Colonic mucosa (tissue), 4 donors: ENCODE results near the gene EVA1B. TPM values are rescaled to one million over a fixed set of nuclear protein-coding genes. Genes with fewer than 3 reads are reported as not detected.

Experiments
- DNase-seq: peaks from one replicate; pipeline ENCODE4 v3.0.0-alpha.2; 2020
- H3K27ac ChIP-seq: fragments of 200-600 bp; one replicate; pipeline ENCODE4 v1.8.0; 2021
- H3K27me3 ChIP-seq: fragments of 200-600 bp; one replicate; pipeline ENCODE4 v1.8.0; 2021
- H3K36me3 ChIP-seq: fragments of 200-600 bp; one replicate; pipeline ENCODE4 v1.8.0; 2021
- H3K4me1 ChIP-seq: fragments of 200-600 bp; one replicate; pipeline ENCODE4 v1.8.0; 2021; ENCODE audit warnings: mild to moderate bottlenecking
- H3K4me3 ChIP-seq: fragments of 200-600 bp; one replicate; pipeline ENCODE4 v1.8.0; 2021
- H3K9ac ChIP-seq, 2 donors: one replicate each; pipeline ENCODE4 v1.7.0; 2013; ENCODE audit warnings: control low read depth in 2 of 2, low read depth in 2 of 2, low read length in 2 of 2
- H3K9me3 ChIP-seq: fragments of 200-600 bp; one replicate; pipeline ENCODE4 v1.8.0; 2021
- CTCF ChIP-seq: fragments of 200-600 bp; IDR thresholded peaks from one replicate; pipeline ENCODE4 v1.8.0; 2022; ENCODE audit warnings: antibody characterized with exemption, mild to moderate bottlenecking
- intact Hi-C: fragments of 100-400 bp; cut with DNase I; formaldehyde crosslinking; loops from one replicate; pipeline ENCODE4 v1.14.1; 2022
- total RNA-seq, 2 donors: library from RNA; stranded (reverse); fragmentation: NEBNext Ultra II Directional in 1 of 2; extraction: Animal tissue kit (Norgen Biotek cat#: 25700) in 1 of 2; gene quantifications; one replicate each; pipeline ENCODE4 v1.2.1, GENCODE V29; 2021
- donor health status: healthy.
- donor health status: DM: no; HTN: no; CAD: no.
- donor health status: DM: no; HTN: no; CAD: no.

EVA1B gene
- total RNA-seq, 2 donors from 2014 or later: 5.3 to 8.7 TPM

- Histone ChIP-seq H3K36me3 (peaks cover 11% of the 10 kb centered on the region), H3K9ac (no peak overlapping the region), H3K4me1 (peaks cover 4% of the 10 kb centered on the region), H3K4me3 (no peak overlapping the region), H3K27me3 (no peaks in the 10 kb centered on the region), H3K27ac (no peak overlapping the region), H3K9me3 (no peaks in the 10 kb centered on the region)
- DNase-seq: no peak
- intact Hi-C loops: no loop called here
- no peak for TF ChIP-seq CTCF
Measured at GRCh38 chr1:36303650-36304360, 19.6 kb downstream of the EVA1B start.

GRCh38 chr1:36303244-36303643 is 20.2 kb downstream of the EVA1B start:
- TF ChIP-seq CTCF: no peak
- H3K27me3 ChIP-seq: no peaks in the 10 kb centered on the region
- no peak overlapping the region for H3K27ac ChIP-seq
- no peak overlapping the region for H3K4me3 ChIP-seq
- peaks cover 4% of the 10 kb centered on the region for H3K4me1 ChIP-seq
- intact Hi-C loops: no loop called here
- H3K9ac ChIP-seq: no peak overlapping the region
- no peak for DNase-seq
- H3K36me3 ChIP-seq: peaks cover 11% of the 10 kb centered on the region
- no peaks in the 10 kb centered on the region for H3K9me3 ChIP-seq

GRCh38 chr1:36301220-36301619 is 22.2 kb downstream of the EVA1B start:
- Histone ChIP-seq H3K9me3 (no peaks in the 10 kb centered on the region), H3K36me3 (peaks cover 11% of the 10 kb centered on the region), H3K4me3 (no peak overlapping the region), H3K27ac (no peak overlapping the region), H3K4me1 (peaks cover 4% of the 10 kb centered on the region), H3K9ac (peak overlapping the region in 1 of 2 donors; percentile 3), H3K27me3 (no peaks in the 10 kb centered on the region)
- intact Hi-C loops: no loop called here
- TF ChIP-seq CTCF: no peak
- no peak for DNase-seq

- peak overlapping the region in 1 of 2 donors; percentile 3 for H3K9ac ChIP-seq
- no peaks in the 10 kb centered on the region for H3K27me3 ChIP-seq
- H3K27ac ChIP-seq: peak overlapping the region; percentile 38
- DNase-seq: no peak
- no peaks in the 10 kb centered on the region for H3K4me1 ChIP-seq
- H3K4me3 ChIP-seq: no peak overlapping the region
- no peaks in the 10 kb centered on the region for H3K9me3 ChIP-seq
- intact Hi-C loops: no loop called here
- TF ChIP-seq CTCF: no peak
- H3K36me3 ChIP-seq: peaks cover 11% of the 10 kb centered on the region
Measured at GRCh38 chr1:36300526-36300925, 22.9 kb downstream of the EVA1B start.

GRCh38 chr1:36298640-36299039 is 24.8 kb downstream of the EVA1B start:
- Histone ChIP-seq H3K4me3 (no peak overlapping the region), H3K36me3 (peaks cover 11% of the 10 kb centered on the region), H3K27me3 (no peaks in the 10 kb centered on the region), H3K9me3 (no peaks in the 10 kb centered on the region), H3K9ac (no peak overlapping the region), H3K27ac (no peak overlapping the region), H3K4me1 (no peaks in the 10 kb centered on the region)
- DNase-seq: no peak
- no peak for TF ChIP-seq CTCF
- intact Hi-C loops: no loop called here
